MCF 10A (cell line): Measurements from ENCODE around the gene SLC7A9. TPM values are rescaled to one million over a fixed set of nuclear protein-coding genes. Genes with fewer than 3 reads are reported as not detected.

Experiments used
- BruUV-seq: library from RNA; stranded (reverse); fragments of 400-500 nt; replicated peaks from 2 replicates; lab custom pipeline; 2021; lab: Mats Ljungman, UMichigan
- CTCF ChIA-PET: fragments of 300-600 bp; sonication (Branson Sonifier 250); formaldehyde crosslinking; extraction: SDS; loops from one replicate; lab custom pipeline; 2021; ENCODE audit warnings: antibody characterized with exemption, inconsistent platforms; lab: Yijun Ruan, JAX
- POLR2A ChIA-PET: fragments of 300-600, 350-650 bp; sonication (Branson Sonifier 250); formaldehyde crosslinking; extraction: SDS; loops from one replicate; lab custom pipeline; 2020; ENCODE audit warnings: antibody characterized with exemption, inconsistent platforms; lab: Yijun Ruan, JAX
- DNase-seq: peaks from one replicate; pipeline ENCODE4 v3.0.0-alpha.2; 2018; ENCODE audit not compliant: unreplicated experiment
- H3K27ac Mint-ChIP-seq: one replicate; pipeline ENCODE4 v1.8.0; 2022; ENCODE audit warnings: mild to moderate bottlenecking, low read depth, mixed read lengths; ENCODE audit not compliant: unreplicated experiment
- H3K27me3 Mint-ChIP-seq: one replicate; pipeline ENCODE4 v1.8.0; 2022; ENCODE audit warnings: mixed read lengths; ENCODE audit not compliant: insufficient read depth, unreplicated experiment
- H3K36me3 Mint-ChIP-seq: one replicate; pipeline ENCODE4 v1.8.0; 2022; ENCODE audit warnings: mild to moderate bottlenecking, moderate library complexity, mixed read lengths; ENCODE audit not compliant: insufficient read depth, unreplicated experiment
- H3K4me1 Mint-ChIP-seq: one replicate; pipeline ENCODE4 v1.8.0; 2022; ENCODE audit warnings: mixed read lengths; ENCODE audit not compliant: insufficient read depth, unreplicated experiment
- H3K4me3 Mint-ChIP-seq: one replicate; pipeline ENCODE4 v1.8.0; 2022; ENCODE audit warnings: mild to moderate bottlenecking, moderate library complexity, mixed read lengths; ENCODE audit not compliant: unreplicated experiment
- H3K9me3 Mint-ChIP-seq: one replicate; pipeline ENCODE4 v1.8.0; 2022; ENCODE audit warnings: mixed read lengths; ENCODE audit not compliant: unreplicated experiment
- CTCF ChIP-seq: fragments of 200-600 bp; IDR thresholded peaks from one replicate; pipeline ENCODE4 v1.8.0; 2022; ENCODE audit warnings: antibody characterized with exemption, mild to moderate bottlenecking; ENCODE audit not compliant: unreplicated experiment
- intact Hi-C: fragments of 100-400 bp; cut with micrococcal nuclease; formaldehyde crosslinking; loops from 2 replicates; pipeline ENCODE4 v1.14.1; 2022
- total RNA-seq: library from RNA; stranded (reverse); gene quantifications from 2 replicates; pipeline ENCODE4 v1.2.3, GENCODE V29; 2022

The SLC7A9 gene
- total RNA-seq, 1 experiment from 2014 or later = not detected

- TF ChIP-seq CTCF = no peak
- POLR2A ChIA-PET = no interaction called here
- Mint-ChIP-seq H3K27ac (no peak overlapping the region), H3K27me3 (no peaks in the 10 kb centered on the region), H3K36me3 (no peaks in the 10 kb centered on the region), H3K4me1 (no peaks in the 10 kb centered on the region), H3K4me3 (no peak overlapping the region), H3K9me3 (no peaks in the 10 kb centered on the region)
- intact Hi-C loops = no loop called here
- DNase-seq = no peak
- CTCF ChIA-PET = interaction anchor here (0.7 to 0.9 kb wide), 2 partner anchors 20 to 291 kb away, joined by 3 read pairs; no protein-coding TSS in a partner anchor
- BruUV-seq = no TSS peak
Observed at GRCh38 chr19:32875428-32875827, 5.9 kb upstream of the SLC7A9 start.

- POLR2A ChIA-PET = no interaction called here
- Mint-ChIP-seq H3K27ac (no peak overlapping the region), H3K9me3 (no peaks in the 10 kb centered on the region), H3K27me3 (no peaks in the 10 kb centered on the region), H3K4me3 (no peak overlapping the region), H3K36me3 (no peaks in the 10 kb centered on the region), H3K4me1 (no peaks in the 10 kb centered on the region)
- BruUV-seq = no TSS peak
- intact Hi-C loops = no loop called here
- no peak for TF ChIP-seq CTCF
- DNase-seq = no peak
- CTCF ChIA-PET = no interaction called here
Observed at GRCh38 chr19:32874605-32875004, 5.0 kb upstream of the SLC7A9 start.

- DNase-seq = no peak
- no peaks in the 10 kb centered on the region for H3K4me1 Mint-ChIP-seq
- CTCF ChIA-PET = interaction anchor here (0.8 kb wide), 1 partner anchor 15 kb away, joined by 3 read pairs; no protein-coding TSS in a partner anchor
- no peaks in the 10 kb centered on the region for H3K36me3 Mint-ChIP-seq
- intact Hi-C loops = no loop called here
- no peak overlapping the region for H3K27ac Mint-ChIP-seq
- H3K4me3 Mint-ChIP-seq = no peak overlapping the region
- no peak for TF ChIP-seq CTCF
- POLR2A ChIA-PET = no interaction called here
- BruUV-seq = no TSS peak
- no peaks in the 10 kb centered on the region for H3K27me3 Mint-ChIP-seq
- H3K9me3 Mint-ChIP-seq = no peaks in the 10 kb centered on the region
Observed at GRCh38 chr19:32873247-32873959, 3.8 kb upstream of the SLC7A9 start.

- BruUV-seq = no TSS peak
Observed at GRCh38 chr19:32872391-32872790, 2.8 kb upstream of the SLC7A9 start.

More at GRCh38 chr19:32872391-32872790, 2.8 kb upstream of the SLC7A9 start:
- POLR2A ChIA-PET = no interaction called here
- Mint-ChIP-seq H3K9me3 (no peaks in the 10 kb centered on the region), H3K36me3 (peaks cover 7% of the 10 kb centered on the region), H3K27ac (no peak overlapping the region), H3K27me3 (no peaks in the 10 kb centered on the region), H3K4me3 (no peak overlapping the region), H3K4me1 (no peaks in the 10 kb centered on the region)
- intact Hi-C loops = no loop called here
- TF ChIP-seq CTCF = no peak
- CTCF ChIA-PET = interaction anchor here (0.8 kb wide), 1 partner anchor 14 kb away, joined by 3 read pairs; no protein-coding TSS in a partner anchor
- no peak for DNase-seq
